Measurements from ENCODE around the gene CFAP157. TPM values are rescaled to one million over a fixed set of nuclear protein-coding genes. Genes with fewer than 3 reads are reported as not detected.

CFAP157 gene
- total RNA-seq (2016; rRNA removed; fragmentation: Illumina TruSeq; extraction: Trizol): not detected in 2 replicates
- total RNA-seq (2016; cell fraction: cytosol; rRNA removed; fragmentation: Illumina TruSeq; extraction: Trizol; ENCODE audit: low read depth): 0.09 TPM in 1 of 2 replicates, not detected in the other
- total RNA-seq (2016; cell fraction: insoluble cytoplasmic fraction; rRNA removed; fragmentation: Illumina TruSeq; extraction: Trizol): 0.11 TPM in 1 of 2 replicates, not detected in the other
- total RNA-seq (2016; cell fraction: membrane; rRNA removed; fragmentation: Illumina TruSeq; extraction: Trizol): not detected in 2 replicates
- not detected in 2 replicates for total RNA-seq (2016; cell fraction: nucleus; rRNA removed; fragmentation: Illumina TruSeq; extraction: Trizol)
- polyA plus RNA-seq (2011; rRNA removed): 0.07 TPM in 1 of 2 replicates, not detected in the other
- 0.03 TPM in 1 of 2 replicates, not detected in the other for polyA plus RNA-seq (2011; cell fraction: cytosol; rRNA removed)
- polyA plus RNA-seq (2011; cell fraction: nucleus; rRNA removed): 0.24 and 0.47 TPM in 2 replicates
- 0.15 and 0.28 TPM in 2 replicates for polyA plus RNA-seq (2012)
- not detected in 2 replicates for polyA plus RNA-seq (2016; cell fraction: cytosol; fragmentation: Illumina TruSeq; extraction: Trizol; ENCODE audit: low read depth)
- polyA plus RNA-seq (2016; cell fraction: insoluble cytoplasmic fraction; fragmentation: Illumina TruSeq; extraction: Trizol; ENCODE audit: low read depth): not detected in 2 replicates
- polyA plus RNA-seq (2016; cell fraction: membrane; fragmentation: Illumina TruSeq; extraction: Trizol; ENCODE audit: low read depth): not detected in 2 replicates
- not detected in 2 replicates for polyA plus RNA-seq (2016; cell fraction: nucleus; fragmentation: Illumina TruSeq; extraction: Trizol; ENCODE audit: insufficient read depth, low read depth)
- polyA minus RNA-seq (2011; rRNA and poly(A)+ RNA removed; ENCODE audit: low replicate concordance): not detected in 2 replicates
- not detected in 2 replicates for polyA minus RNA-seq (2011; cell fraction: cytosol; rRNA and poly(A)+ RNA removed)
- 0.12 TPM in 1 of 2 replicates, not detected in the other for polyA minus RNA-seq (2011; cell fraction: nucleus; rRNA and poly(A)+ RNA removed)
- percentile 14 among the genes with signal in this experiment for Bru-seq, nascent RNA
- percentile 20 among the genes with signal in this experiment for BruChase-seq, experiment 1, labeled RNA remaining after a 6-hour chase
- percentile 17 among the genes with signal in this experiment for BruChase-seq, experiment 2, labeled RNA remaining after a 2-hour chase
- long read RNA-seq, experiment 1: 0 reads
- long read RNA-seq, experiment 2: 0 reads

- no peak for DNase-seq (ENCODE audit: low spot score)
- H3K79me2 ChIP-seq (ENCODE audit: insufficient read depth, low read length): no peaks in the 10 kb centered on the region
- TF ChIP-seq FOXA1 (IDR thresholded peaks at IDR 0.05) (no peak), FOXA1 (CRISPR knock-in tag; IDR thresholded peaks at IDR 0.05) (peak; percentile 74), GABPA (IDR thresholded peaks at IDR 0.05; ENCODE audit: low read depth, low read length) (no peak), GABPA (CRISPR knock-in tag; IDR thresholded peaks at IDR 0.05; ENCODE audit: low read depth) (peak; percentile 48; the same call in 1 of the 2 replicates), GABPB1 (CRISPR knock-in tag; IDR thresholded peaks at IDR 0.05) (0 out of 2 replicates have a peak, but pooled peaks have one; percentile 29), RFX5 (IDR thresholded peaks at IDR 0.05; ENCODE audit: low read depth, low read length) (peak; percentile 38; the same call in 1 of the 2 replicates), RFX3 (CRISPR knock-in tag; IDR thresholded peaks at IDR 0.05) (peak; percentile 85), RFX1 (IDR thresholded peaks at IDR 0.05) (peak; percentile 60; the same call in 1 of the 2 replicates), ZFP91 (CRISPR knock-in tag; IDR thresholded peaks at IDR 0.05; ENCODE audit: borderline replicate concordance) (peak; percentile 99), FOXA3 (CRISPR knock-in tag; IDR thresholded peaks at IDR 0.05) (peak; percentile 79), SAP130 (CRISPR knock-in tag; IDR thresholded peaks at IDR 0.05; ENCODE audit: low read depth) (0 out of 2 replicates have a peak, but pooled peaks have one; percentile 19)
- TF ChIP-seq, protein P1, sequence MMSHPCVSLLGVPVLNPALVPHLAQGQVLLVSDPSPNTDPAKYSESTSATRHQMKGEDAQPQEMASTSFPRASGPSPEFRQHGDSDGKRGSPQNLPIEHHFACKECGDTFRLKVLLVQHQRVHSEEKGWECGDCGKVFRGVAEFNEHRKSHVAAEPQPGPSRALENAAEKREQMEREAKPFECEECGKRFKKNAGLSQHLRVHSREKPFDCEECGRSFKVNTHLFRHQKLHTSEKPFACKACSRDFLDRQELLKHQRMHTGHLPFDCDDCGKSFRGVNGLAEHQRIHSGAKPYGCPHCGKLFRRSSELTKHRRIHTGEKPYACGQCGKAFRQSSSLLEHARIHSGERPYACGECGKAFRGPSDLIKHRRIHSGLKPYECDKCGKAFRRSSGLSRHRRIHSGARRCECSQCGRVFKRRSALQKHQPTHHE (CRISPR knock-in tag; IDR thresholded peaks at IDR 0.05; ENCODE audit: borderline replicate concordance): no peak
- TF ChIP-seq, protein P2, sequence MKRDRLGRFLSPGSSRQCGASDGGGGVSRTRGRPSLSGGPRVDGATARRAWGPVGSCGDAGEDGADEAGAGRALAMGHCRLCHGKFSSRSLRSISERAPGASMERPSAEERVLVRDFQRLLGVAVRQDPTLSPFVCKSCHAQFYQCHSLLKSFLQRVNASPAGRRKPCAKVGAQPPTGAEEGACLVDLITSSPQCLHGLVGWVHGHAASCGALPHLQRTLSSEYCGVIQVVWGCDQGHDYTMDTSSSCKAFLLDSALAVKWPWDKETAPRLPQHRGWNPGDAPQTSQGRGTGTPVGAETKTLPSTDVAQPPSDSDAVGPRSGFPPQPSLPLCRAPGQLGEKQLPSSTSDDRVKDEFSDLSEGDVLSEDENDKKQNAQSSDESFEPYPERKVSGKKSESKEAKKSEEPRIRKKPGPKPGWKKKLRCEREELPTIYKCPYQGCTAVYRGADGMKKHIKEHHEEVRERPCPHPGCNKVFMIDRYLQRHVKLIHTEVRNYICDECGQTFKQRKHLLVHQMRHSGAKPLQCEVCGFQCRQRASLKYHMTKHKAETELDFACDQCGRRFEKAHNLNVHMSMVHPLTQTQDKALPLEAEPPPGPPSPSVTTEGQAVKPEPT (CRISPR knock-in tag; IDR thresholded peaks at IDR 0.05; ENCODE audit: low read depth): no peak
- TF ChIP-seq, protein P3, sequence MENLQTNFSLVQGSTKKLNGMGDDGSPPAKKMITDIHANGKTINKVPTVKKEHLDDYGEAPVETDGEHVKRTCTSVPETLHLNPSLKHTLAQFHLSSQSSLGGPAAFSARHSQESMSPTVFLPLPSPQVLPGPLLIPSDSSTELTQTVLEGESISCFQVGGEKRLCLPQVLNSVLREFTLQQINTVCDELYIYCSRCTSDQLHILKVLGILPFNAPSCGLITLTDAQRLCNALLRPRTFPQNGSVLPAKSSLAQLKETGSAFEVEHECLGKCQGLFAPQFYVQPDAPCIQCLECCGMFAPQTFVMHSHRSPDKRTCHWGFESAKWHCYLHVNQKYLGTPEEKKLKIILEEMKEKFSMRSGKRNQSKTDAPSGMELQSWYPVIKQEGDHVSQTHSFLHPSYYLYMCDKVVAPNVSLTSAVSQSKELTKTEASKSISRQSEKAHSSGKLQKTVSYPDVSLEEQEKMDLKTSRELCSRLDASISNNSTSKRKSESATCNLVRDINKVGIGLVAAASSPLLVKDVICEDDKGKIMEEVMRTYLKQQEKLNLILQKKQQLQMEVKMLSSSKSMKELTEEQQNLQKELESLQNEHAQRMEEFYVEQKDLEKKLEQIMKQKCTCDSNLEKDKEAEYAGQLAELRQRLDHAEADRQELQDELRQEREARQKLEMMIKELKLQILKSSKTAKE (CRISPR knock-in tag; IDR thresholded peaks at IDR 0.05; ENCODE audit: borderline replicate concordance): no peak
- no peaks in the 10 kb centered on the region for H4K20me1 ChIP-seq (ENCODE audit: insufficient read depth, low read length)
- no peak within 1 kb of the TSS for H3K4me3 ChIP-seq (replicated peaks in 1 of 3; ENCODE audit: insufficient read depth in 1 of 3, low read depth in 2 of 3, low read length in 3 of 3)
- 52% methylated on average over 10 of the region's 11 CpGs for WGBS (ENCODE audit: low lambda C conversion rate)
- H3K36me3 ChIP-seq (replicated peaks in 1 of 2; ENCODE audit: control insufficient read depth in 1 of 2, insufficient read depth in 2 of 2, low read length in 2 of 2): no peaks in the 10 kb centered on the region
- peaks cover 28% of the 10 kb centered on the region for H3K4me1 ChIP-seq (ENCODE audit: insufficient read depth, low read length)
- CTCF ChIA-PET (ENCODE audit: low intra/inter-chr PET ratio, low total read pairs): interaction anchor here (1.4 kb wide), 1 partner anchor 116 kb away, joined by 3 read pairs; no protein-coding TSS in a partner anchor
- H3K27me3 ChIP-seq (ENCODE audit: control insufficient read depth in 1 of 2, insufficient read depth in 2 of 2, low read length in 2 of 2): peaks cover 3 to 13% of the 10 kb centered on the region in 2 experiments; a peak in 2 of 5 replicates
- H3K9me3 ChIP-seq (ENCODE audit: low read length): no peaks in the 10 kb centered on the region
- POLR2A ChIA-PET: interaction anchor here (1.4 kb wide), 1 partner anchor 9 kb away, joined by 4 read pairs; the partner anchor contains the start of genes PTRH1 and TTC16
- H3K9ac ChIP-seq (ENCODE audit: insufficient read depth, low read depth, low read length): no peak within 1 kb of the TSS
- no peak within 1 kb of the TSS for H3K4me2 ChIP-seq (ENCODE audit: low read depth, low read length)
- peak; percentile 44 for ATAC-seq
- H3K27ac ChIP-seq (ENCODE audit: extremely low read length, insufficient read depth, low read length): no peak within 1 kb of the TSS
- H2AFZ ChIP-seq (ENCODE audit: low read length): no peak within 1 kb of the TSS
- in situ Hi-C loops (cut with HindIII; ENCODE audit: extremely low pct_ligation_motif_present, low pct_unique_long_range_greater_than_20kb) (no loop called here), intact Hi-C loops (cut with micrococcal nuclease; ENCODE audit: unreplicated experiment) (no loop called here)
- no TSS peak for BruUV-seq (replicated peaks)
- FAIRE-seq: no peak
Observed at GRCh38 chr9:127706836-127707241, at the start of gene CFAP157. TSS of gene CFAP157 (plus strand) at chr9:127706988. CDS start at chr9:127707032, 44 bp downstream.
